GM12891 (cell line): Measurements from ENCODE around the gene EYA4.

ENCODE experiments used
- DNase-seq: peaks from one replicate; pipeline ENCODE4 v3.0.0; 2011; ENCODE audit warnings: low spot score; ENCODE audit not compliant: insufficient read length
- FAIRE-seq: peaks from 2 replicates; lab custom pipeline; 2011; peaks lifted over from hg19 to GRCh38; lab: Jason Lieb, UNC
- PAX5 ChIP-seq: IDR thresholded peaks from 2 replicates; pipeline ENCODE4 v1.6.1; 2011; ENCODE audit warnings: low read length, moderate library complexity, mild to moderate bottlenecking; ENCODE audit not compliant: insufficient read depth, severe bottlenecking
- POLR2A ChIP-seq: IDR thresholded peaks from 2 replicates; pipeline ENCODE4 v1.6.1; 2011; ENCODE audit warnings: low read depth, low read length, control low read depth
- POLR2AphosphoS5 ChIP-seq: IDR thresholded peaks from 2 replicates; pipeline ENCODE4 v1.6.1; 2011; ENCODE audit warnings: low read depth, low read length, control low read depth
- POU2F2 ChIP-seq: IDR thresholded peaks from 2 replicates; pipeline ENCODE4 v1.6.1; 2011; ENCODE audit warnings: low read depth, mild to moderate bottlenecking, control low read depth, low read length, moderate library complexity
- SPI1 ChIP-seq: IDR thresholded peaks from 2 replicates; pipeline ENCODE4 v1.6.1; 2011; ENCODE audit warnings: low read depth, low read length, control low read depth
- TAF1 ChIP-seq: IDR thresholded peaks from 2 replicates; pipeline ENCODE4 v1.6.1; 2011; ENCODE audit warnings: low read depth, low read length, control low read depth

Gene EYA4

DNA sequence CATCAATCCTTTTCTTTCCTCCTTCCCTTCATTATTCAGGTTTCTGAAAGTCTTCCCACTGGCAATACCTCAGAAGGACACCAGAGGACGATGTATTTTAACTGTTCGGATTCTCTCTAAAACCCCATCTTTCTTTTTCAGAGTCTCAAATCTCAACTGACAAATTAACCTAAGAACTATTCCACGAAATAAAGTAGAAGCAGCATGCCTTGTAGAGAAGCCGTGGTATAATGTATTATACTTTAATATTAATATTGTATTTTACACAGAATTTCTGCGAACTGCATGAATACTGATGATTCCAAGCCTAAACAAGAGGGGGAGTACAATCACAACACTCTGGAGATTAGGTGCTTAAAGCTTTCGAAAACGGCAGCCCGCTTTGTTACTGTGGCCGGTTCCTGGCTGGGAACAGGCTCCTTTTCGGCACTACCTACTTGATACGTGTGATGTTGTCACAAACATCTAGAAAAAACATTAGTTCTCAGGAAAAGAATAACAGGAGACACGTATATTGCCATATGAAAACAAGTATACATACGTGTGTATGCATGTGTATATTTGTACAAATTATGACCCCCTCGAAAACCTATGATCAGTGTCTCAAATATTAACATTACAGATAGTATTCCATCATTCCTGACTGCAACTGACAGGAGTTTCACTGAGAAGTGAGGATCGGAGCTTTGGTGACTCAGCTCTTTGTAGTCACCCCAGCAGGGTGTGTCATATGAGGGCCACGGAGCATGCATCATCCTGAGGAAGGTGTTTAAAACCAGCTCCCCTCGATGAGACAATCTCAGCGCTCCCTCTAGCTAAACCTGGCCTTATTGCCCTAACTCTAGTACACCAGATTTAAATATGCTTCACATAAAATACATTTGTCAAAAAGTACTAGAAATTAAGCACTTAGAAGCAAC is 328.1 kb downstream of the EYA4 start:
- peak; percentile 33 for FAIRE-seq
- TF ChIP-seq POLR2AphosphoS5 (no peak), SPI1 (no peak), TAF1 (no peak), POLR2A (no peak), PAX5 (no peak), POU2F2 (no peak)
- DNase-seq: no peak

GRCh38 chr6:133571681-133572080 is 330.5 kb downstream of the EYA4 start:
- TF ChIP-seq POLR2AphosphoS5 (no peak), PAX5 (no peak), POLR2A (no peak), SPI1 (no peak), POU2F2 (no peak), TAF1 (no peak)
- FAIRE-seq (no peak), DNase-seq (no peak)

- TF ChIP-seq POU2F2 (no peak), POLR2AphosphoS5 (no peak), SPI1 (no peak), POLR2A (no peak), PAX5 (no peak), TAF1 (no peak)
- DNase-seq: no peak
- FAIRE-seq: no peak
These were observed 336.7 kb downstream of the EYA4 start for GRCh38 chr6:133577851-133578250.
